NOMO-1 (cell line): Measurements from ENCODE around the gene NUDT15.
"Not testable (repeated sequence)": the region's sequence is repeated elsewhere in the genome, so short reads cannot be mapped to it uniquely, and the experiment has no call there.

Experiments
- DNase-seq, 2 experiments: peaks; one replicate each; lab custom pipeline; 2025; ENCODE audit not compliant: unreplicated experiment in 2 of 2; lab: John Stamatoyannopoulos, UW

The NUDT15 gene

GRCh38 chr13:48037346-48038173 is at the start of gene NUDT15:
NUDT15 (plus strand) TSS chr13:48037726; CDS start chr13:48037747, 21 bp downstream.
- peak; percentile 94 to 98 for DNase-seq

GRCh38 chr13:47990427-47990826 is 47.1 kb upstream of the NUDT15 start:
- DNase-seq: no peak

- no peak for DNase-seq
Observed at GRCh38 chr13:47990920-47991466, 46.5 kb upstream of the NUDT15 start.

GRCh38 chr13:47991859-47992258 is 45.7 kb upstream of the NUDT15 start:
- no peak for DNase-seq

GRCh38 chr13:47997384-47997783 is 40.1 kb upstream of the NUDT15 start:
- DNase-seq: no peak

- DNase-seq: no peak
Observed at GRCh38 chr13:47999973-48000372, 37.6 kb upstream of the NUDT15 start.

- DNase-seq: peak in 1 of 2 experiments; percentile 11
Observed at GRCh38 chr13:48000559-48001113, 36.9 kb upstream of the NUDT15 start.

- peak; percentile 84 to 93 for DNase-seq
Observed at GRCh38 chr13:48001114-48001881, 36.2 kb upstream of the NUDT15 start, which contains the start of gene SUCLA2. SUCLA2 (minus strand) TSS chr13:48001273; CDS start chr13:48001269, 4 bp downstream.

- DNase-seq: not testable (repeated sequence)
Observed at GRCh38 chr13:48001999-48002398, 35.5 kb upstream of the NUDT15 start.

- peak; percentile 16 to 17 for DNase-seq
Observed at GRCh38 chr13:48004201-48004600, 33.3 kb upstream of the NUDT15 start.

- DNase-seq: no peak
Observed at GRCh38 chr13:48006396-48006795, 31.1 kb upstream of the NUDT15 start.

- peak; percentile 36 to 54 for DNase-seq
Observed at GRCh38 chr13:48009284-48009683, 28.2 kb upstream of the NUDT15 start.

- no peak for DNase-seq
Observed at GRCh38 chr13:48010698-48011097, 26.8 kb upstream of the NUDT15 start.

GRCh38 chr13:48012668-48013067 is 24.9 kb upstream of the NUDT15 start:
- DNase-seq: no peak

- no peak for DNase-seq
Observed at GRCh38 chr13:48014359-48014758, 23.2 kb upstream of the NUDT15 start.

GRCh38 chr13:48018637-48019036 is 18.9 kb upstream of the NUDT15 start:
- no peak for DNase-seq

- DNase-seq: no peak
Observed at GRCh38 chr13:48019796-48020195, 17.7 kb upstream of the NUDT15 start.

- DNase-seq: no peak
Observed at GRCh38 chr13:48028066-48028465, 9.5 kb upstream of the NUDT15 start.

- DNase-seq: no peak
Observed at GRCh38 chr13:48029859-48030258, 7.7 kb upstream of the NUDT15 start.

GRCh38 chr13:48038761-48039160 is 1.2 kb downstream of the NUDT15 start:
- DNase-seq: peak in 1 of 2 experiments; percentile 41

- DNase-seq: no peak
Observed at GRCh38 chr13:48040049-48040448, 2.5 kb downstream of the NUDT15 start.
